ENCODE data around the gene GPX5.

DNA sequence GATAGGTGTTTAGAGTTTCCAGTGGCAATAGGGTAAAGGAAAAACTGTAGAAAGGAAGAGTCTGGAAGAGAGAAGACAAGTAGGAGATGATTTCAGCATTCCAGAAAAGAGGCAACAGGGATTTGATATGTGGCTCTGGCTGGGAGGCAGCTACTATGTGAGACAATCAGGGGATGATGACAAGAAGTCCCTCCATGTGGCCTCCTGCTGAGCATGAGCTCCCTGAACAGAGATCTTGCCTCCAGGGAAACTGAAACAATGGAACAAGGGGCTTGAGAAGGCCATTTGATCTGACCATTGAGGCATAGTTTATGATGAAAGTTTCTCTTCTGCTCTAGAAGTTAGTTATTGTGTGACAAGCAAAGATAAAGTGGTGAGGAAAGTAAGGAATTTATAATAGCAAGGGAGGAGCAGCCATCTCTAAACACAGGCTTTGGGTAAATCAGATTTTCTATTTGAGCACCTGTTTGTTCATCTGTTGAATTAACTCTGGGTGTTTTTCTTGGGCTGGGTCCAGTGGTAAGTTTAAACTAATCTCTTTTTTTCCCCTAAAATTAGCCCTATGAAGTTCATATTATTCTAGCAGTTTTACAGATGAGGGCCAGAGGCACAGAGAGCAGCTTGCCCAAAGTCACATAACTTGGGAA, 3.0 kb upstream of the GPX5 start:
- TF ChIP-seq ZNF114 (tag by site-specific recombination; IDR thresholded peaks at IDR 0.05) = no peak
- TF ChIP-seq, protein P1, sequence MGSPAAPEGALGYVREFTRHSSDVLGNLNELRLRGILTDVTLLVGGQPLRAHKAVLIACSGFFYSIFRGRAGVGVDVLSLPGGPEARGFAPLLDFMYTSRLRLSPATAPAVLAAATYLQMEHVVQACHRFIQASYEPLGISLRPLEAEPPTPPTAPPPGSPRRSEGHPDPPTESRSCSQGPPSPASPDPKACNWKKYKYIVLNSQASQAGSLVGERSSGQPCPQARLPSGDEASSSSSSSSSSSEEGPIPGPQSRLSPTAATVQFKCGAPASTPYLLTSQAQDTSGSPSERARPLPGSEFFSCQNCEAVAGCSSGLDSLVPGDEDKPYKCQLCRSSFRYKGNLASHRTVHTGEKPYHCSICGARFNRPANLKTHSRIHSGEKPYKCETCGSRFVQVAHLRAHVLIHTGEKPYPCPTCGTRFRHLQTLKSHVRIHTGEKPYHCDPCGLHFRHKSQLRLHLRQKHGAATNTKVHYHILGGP (tag by site-specific recombination; IDR thresholded peaks at IDR 0.05) = no peak
- TF ChIP-seq, protein P2, sequence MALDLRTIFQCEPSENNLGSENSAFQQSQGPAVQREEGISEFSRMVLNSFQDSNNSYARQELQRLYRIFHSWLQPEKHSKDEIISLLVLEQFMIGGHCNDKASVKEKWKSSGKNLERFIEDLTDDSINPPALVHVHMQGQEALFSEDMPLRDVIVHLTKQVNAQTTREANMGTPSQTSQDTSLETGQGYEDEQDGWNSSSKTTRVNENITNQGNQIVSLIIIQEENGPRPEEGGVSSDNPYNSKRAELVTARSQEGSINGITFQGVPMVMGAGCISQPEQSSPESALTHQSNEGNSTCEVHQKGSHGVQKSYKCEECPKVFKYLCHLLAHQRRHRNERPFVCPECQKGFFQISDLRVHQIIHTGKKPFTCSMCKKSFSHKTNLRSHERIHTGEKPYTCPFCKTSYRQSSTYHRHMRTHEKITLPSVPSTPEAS (tag by site-specific recombination; IDR thresholded peaks at IDR 0.05) = no peak
- TF ChIP-seq, protein P3, sequence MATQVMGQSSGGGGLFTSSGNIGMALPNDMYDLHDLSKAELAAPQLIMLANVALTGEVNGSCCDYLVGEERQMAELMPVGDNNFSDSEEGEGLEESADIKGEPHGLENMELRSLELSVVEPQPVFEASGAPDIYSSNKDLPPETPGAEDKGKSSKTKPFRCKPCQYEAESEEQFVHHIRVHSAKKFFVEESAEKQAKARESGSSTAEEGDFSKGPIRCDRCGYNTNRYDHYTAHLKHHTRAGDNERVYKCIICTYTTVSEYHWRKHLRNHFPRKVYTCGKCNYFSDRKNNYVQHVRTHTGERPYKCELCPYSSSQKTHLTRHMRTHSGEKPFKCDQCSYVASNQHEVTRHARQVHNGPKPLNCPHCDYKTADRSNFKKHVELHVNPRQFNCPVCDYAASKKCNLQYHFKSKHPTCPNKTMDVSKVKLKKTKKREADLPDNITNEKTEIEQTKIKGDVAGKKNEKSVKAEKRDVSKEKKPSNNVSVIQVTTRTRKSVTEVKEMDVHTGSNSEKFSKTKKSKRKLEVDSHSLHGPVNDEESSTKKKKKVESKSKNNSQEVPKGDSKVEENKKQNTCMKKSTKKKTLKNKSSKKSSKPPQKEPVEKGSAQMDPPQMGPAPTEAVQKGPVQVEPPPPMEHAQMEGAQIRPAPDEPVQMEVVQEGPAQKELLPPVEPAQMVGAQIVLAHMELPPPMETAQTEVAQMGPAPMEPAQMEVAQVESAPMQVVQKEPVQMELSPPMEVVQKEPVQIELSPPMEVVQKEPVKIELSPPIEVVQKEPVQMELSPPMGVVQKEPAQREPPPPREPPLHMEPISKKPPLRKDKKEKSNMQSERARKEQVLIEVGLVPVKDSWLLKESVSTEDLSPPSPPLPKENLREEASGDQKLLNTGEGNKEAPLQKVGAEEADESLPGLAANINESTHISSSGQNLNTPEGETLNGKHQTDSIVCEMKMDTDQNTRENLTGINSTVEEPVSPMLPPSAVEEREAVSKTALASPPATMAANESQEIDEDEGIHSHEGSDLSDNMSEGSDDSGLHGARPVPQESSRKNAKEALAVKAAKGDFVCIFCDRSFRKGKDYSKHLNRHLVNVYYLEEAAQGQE (tag by site-specific recombination; IDR thresholded peaks at IDR 0.05) = no peak
- TF ChIP-seq, protein P4, sequence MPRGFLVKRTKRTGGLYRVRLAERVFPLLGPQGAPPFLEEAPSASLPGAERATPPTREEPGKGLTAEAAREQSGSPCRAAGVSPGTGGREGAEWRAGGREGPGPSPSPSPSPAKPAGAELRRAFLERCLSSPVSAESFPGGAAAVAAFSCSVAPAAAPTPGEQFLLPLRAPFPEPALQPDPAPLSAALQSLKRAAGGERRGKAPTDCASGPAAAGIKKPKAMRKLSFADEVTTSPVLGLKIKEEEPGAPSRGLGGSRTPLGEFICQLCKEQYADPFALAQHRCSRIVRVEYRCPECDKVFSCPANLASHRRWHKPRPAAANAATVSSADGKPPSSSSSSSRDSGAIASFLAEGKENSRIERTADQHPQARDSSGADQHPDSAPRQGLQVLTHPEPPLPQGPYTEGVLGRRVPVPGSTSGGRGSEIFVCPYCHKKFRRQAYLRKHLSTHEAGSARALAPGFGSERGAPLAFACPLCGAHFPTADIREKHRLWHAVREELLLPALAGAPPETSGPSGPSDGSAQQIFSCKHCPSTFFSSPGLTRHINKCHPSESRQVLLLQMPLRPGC (tag by site-specific recombination; IDR thresholded peaks at IDR 0.05) = no peak
- TF ChIP-seq, protein P5, sequence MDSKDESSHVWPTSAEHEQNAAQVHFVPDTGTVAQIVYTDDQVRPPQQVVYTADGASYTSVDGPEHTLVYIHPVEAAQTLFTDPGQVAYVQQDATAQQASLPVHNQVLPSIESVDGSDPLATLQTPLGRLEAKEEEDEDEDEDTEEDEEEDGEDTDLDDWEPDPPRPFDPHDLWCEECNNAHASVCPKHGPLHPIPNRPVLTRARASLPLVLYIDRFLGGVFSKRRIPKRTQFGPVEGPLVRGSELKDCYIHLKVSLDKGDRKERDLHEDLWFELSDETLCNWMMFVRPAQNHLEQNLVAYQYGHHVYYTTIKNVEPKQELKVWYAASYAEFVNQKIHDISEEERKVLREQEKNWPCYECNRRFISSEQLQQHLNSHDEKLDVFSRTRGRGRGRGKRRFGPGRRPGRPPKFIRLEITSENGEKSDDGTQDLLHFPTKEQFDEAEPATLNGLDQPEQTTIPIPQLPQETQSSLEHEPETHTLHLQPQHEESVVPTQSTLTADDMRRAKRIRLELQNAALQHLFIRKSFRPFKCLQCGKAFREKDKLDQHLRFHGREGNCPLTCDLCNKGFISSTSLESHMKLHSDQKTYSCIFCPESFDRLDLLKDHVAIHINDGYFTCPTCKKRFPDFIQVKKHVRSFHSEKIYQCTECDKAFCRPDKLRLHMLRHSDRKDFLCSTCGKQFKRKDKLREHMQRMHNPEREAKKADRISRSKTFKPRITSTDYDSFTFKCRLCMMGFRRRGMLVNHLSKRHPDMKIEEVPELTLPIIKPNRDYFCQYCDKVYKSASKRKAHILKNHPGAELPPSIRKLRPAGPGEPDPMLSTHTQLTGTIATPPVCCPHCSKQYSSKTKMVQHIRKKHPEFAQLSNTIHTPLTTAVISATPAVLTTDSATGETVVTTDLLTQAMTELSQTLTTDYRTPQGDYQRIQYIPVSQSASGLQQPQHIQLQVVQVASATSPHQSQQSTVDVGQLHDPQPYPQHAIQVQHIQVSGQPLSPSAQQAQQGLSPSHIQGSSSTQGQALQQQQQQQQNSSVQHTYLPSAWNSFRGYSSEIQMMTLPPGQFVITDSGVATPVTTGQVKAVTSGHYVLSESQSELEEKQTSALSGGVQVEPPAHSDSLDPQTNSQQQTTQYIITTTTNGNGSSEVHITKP (tag by site-specific recombination; IDR thresholded peaks at IDR 0.05) = no peak
- TF ChIP-seq, protein P6, sequence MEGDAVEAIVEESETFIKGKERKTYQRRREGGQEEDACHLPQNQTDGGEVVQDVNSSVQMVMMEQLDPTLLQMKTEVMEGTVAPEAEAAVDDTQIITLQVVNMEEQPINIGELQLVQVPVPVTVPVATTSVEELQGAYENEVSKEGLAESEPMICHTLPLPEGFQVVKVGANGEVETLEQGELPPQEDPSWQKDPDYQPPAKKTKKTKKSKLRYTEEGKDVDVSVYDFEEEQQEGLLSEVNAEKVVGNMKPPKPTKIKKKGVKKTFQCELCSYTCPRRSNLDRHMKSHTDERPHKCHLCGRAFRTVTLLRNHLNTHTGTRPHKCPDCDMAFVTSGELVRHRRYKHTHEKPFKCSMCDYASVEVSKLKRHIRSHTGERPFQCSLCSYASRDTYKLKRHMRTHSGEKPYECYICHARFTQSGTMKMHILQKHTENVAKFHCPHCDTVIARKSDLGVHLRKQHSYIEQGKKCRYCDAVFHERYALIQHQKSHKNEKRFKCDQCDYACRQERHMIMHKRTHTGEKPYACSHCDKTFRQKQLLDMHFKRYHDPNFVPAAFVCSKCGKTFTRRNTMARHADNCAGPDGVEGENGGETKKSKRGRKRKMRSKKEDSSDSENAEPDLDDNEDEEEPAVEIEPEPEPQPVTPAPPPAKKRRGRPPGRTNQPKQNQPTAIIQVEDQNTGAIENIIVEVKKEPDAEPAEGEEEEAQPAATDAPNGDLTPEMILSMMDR (tag by site-specific recombination; IDR thresholded peaks at IDR 0.05) = no peak

All from HEK293 (cell line).